ENCODE data around the gene DAZAP1.

Gene DAZAP1

DNA sequence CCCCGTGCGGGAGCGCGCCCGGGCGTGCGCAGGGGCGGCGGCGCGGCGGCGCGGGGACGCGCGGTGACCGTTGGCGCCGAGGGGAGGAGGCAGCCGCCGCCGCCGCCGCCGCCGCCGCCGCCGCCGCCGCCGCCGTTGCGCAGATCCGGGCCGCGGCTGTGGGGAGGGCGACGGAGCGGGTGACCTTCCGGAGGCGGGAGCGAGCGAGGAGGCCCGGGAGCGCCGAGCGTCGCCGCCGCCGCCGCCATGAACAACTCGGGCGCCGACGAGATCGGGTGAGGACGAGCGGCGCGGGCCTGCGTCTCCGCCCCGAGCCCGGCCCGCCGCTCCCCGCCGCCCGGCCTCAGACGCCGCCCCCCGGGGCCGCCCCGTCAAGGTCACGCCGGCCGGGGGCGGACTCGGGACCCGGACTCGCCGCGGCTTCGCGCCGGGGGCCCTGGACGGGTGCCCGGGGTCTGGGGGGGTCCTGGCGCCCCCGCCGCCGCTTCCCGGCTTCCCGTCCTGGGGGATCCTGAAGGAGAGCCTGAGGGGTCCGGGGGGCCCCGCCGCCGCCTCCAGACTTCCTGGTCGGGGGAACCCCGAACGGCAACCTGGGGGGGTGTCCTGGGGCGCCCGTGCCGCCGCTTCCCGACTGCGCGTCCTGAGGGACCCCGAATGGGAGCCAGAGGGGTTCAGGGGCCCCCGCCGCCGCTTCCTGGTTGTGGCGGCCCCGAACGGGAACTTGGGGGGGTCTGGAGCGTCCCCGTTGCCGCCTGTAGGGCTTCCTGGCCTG lies at the start of gene DAZAP1:
Gene DAZAP1, plus strand, starts transcription at position 59 of the 772 bp plus-strand sequence. Its CDS starts 188 bp downstream, at position 247.
- peak; percentile 24 to 31 (median 30) for DNase-seq (ENCODE audit: low read depth in 2 of 3, low spot score in 2 of 3)

DNA sequence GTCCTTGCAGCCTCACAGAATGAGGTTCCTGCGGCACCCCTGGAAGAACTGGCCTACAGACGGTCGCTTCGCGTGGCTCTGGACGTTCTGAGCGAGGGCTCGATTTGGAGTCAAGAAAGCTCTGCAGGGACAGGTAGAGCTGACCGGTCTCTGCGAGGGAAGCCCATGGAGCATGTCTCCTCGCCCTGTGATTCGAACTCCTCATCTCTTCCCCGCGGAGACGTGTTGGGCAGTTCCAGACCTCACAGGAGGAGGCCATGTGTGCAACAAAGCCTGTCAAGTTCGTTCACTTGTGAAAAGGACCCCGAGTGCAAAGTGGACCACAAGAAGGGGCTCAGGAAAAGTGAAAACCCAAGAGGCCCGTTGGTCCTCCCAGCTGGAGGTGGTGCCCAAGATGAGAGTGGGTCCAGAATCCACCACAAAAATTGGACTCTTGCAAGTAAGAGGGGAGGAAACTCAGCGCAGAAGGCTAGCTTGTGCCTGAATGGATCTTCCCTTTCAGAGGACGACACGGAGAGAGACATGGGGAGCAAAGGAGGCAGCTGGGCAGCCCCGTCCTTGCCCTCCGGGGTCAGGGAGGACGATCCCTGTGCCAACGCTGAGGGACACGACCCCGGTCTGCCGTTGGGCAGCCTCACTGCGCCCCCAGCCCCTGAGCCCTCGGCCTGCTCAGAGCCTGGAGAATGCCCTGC lies 47.1 kb upstream of the DAZAP1 start:
- no peak for DNase-seq (ENCODE audit: low read depth in 2 of 3, low spot score in 2 of 3)

DNA sequence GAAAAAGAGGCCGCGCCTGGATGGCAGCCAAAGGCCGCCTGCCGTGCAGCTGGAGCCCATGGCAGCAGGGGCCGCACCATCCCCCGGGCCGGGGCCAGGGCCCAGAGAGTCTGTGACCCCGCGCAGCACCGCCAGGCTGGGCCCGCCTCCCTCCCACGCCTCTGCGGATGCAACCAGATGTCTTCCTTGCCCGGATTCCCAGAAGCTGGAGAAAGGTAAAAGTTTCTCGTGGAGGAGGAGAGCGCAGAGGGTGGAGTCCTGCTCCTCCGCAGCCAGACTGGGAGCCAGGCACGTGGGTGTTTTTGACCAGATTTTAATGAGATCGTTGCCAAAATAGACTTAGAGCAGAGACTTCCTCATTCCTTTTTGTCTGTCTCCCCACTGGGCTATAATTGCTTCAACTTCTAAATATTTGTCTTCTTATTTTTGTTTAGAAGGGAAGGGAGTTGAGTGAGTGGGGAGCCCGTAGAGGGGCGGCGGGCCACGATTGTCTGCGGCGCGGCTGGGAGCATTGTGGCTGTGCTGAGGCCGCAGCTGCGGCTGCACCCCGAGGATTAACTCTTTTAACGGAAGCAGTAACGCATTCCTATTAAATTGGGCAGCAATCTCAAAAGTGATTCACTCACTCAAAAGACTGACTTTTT lies 46.4 kb upstream of the DAZAP1 start:
- DNase-seq (ENCODE audit: low read depth in 2 of 3, low spot score in 2 of 3) = no peak

DNA sequence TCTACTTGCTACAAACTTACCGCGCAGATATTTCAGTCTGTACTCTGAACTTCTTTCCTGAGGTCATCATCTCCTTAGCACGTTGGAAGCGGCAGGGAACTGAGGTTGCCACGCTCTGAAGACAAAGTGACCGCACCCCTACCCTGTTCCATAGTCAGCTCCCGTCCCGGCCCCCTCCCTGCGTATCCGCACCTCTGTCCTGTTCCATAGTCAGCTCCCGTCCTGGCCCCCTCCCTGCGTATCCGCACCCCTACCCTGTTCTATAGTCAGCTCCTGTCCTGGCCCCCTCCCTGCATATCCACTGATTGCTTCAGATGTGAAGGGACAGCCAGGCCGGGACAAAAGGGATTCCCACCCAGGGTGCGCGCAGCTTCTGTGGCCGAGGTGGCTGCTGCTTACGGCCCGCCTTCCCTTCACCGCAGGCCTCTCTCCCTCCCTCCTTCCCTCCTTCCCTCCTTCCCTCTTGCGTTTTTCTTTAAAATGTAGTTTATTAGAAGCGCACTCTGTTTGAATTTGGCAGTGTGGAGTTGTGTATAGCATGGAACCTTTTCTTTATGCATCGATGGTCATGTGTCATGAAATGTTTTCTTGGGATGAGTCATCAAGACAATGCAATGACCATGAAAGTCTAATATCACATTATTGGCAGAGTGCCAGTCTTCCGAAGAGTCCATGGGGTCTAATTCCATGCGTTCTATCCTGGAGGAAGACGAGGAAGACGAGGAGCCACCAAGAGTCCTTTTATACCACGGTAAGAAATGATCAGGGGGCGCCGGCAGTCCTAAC lies 45.6 kb upstream of the DAZAP1 start:
- DNase-seq (ENCODE audit: low read depth in 2 of 3, low spot score in 2 of 3) = no peak

DNA sequence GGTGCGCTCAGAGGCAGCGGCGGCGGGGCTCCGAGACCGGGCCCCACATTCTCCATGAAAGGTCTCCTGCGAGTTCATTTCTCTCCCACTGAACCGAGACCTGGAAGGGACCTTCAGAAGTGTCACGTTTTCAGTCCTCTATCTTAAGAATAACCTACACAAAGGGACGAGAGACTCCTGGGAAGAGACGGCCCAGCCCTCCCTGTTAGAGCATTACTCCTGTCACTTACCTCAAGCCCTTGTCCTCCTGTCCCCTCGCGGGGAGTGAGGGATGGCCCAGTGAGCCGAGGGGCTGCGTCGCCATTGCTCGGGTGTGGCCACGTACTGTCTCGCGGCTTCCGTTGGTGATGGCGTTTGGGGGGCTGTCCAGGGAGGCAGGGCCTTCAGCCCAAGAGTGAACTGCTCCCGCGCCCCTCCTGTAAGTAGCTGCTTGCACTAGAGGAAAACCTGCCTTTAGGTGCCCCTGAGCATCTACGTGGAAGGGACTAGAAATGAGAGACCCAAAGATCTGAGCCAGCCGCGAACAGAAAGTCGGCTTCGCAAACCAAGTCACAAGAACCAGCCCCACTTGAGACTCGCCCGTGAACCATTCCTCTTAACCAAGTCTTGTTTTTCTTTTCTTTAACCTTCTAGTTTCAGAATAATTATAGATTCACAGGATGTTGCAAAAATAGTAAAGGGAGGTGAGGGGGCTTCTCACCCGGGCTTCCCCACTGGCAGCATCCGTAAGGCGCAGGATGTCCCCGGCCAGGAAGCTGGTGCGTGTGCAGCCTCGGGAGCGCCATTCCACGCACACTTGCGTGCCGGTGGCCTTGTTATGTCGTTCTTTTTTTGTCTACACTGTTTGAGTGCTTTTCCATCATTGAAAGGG lies 44.8 kb upstream of the DAZAP1 start:
- DNase-seq (ENCODE audit: low read depth in 2 of 3, low spot score in 2 of 3) = no peak

DNA sequence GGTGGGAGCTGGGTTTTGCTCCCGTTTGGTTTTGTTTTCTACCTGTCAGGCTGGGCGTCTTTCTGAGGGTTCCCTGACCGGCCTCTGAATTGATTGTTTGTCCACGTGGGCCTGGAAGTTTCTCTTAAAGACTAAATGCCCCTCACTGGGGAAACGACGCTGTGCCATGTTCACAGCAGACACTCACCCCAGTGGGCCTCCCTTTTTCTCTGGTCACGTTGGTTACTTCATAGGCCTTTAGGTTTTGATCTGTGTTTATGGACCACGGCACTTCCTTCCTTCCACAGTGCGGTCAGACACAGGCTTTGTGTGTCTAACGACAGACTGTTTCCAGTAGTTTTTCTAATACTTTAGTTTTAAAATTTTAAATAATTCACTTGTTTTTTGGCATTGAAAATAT lies 43.8 kb upstream of the DAZAP1 start:
- no peak for DNase-seq (ENCODE audit: low read depth in 2 of 3, low spot score in 2 of 3)

DNA sequence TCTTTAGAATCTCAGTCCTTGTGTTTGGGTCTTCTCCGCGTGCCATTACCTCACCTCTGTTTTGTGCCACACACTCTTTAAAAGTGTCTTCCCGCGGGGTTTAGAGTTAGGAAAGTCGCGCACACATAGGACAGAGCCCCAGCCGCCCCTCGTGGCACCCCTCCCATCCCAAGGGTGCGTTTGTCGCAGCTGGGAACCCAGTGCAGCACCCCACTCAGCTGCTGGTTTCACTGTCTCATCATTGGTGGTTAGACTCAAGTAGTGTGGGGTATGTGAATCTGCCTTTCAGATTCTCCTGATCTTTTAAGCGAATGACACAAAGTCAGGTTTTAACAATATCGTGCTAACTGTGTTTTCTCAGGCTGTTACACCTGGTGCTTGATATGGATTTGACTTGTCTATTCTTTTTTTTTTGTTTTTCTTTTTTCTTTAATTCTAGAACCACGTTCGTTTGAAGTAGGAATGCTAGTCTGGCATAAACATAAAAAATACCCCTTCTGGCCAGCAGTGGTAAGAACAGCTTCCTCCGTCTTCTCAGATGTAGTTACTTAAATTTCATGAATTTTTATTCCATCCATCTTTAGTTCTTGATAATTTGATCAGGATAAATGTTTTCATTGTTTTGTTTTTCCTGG lies 43.2 kb upstream of the DAZAP1 start:
- no peak for DNase-seq (ENCODE audit: low read depth in 2 of 3, low spot score in 2 of 3)

DNA sequence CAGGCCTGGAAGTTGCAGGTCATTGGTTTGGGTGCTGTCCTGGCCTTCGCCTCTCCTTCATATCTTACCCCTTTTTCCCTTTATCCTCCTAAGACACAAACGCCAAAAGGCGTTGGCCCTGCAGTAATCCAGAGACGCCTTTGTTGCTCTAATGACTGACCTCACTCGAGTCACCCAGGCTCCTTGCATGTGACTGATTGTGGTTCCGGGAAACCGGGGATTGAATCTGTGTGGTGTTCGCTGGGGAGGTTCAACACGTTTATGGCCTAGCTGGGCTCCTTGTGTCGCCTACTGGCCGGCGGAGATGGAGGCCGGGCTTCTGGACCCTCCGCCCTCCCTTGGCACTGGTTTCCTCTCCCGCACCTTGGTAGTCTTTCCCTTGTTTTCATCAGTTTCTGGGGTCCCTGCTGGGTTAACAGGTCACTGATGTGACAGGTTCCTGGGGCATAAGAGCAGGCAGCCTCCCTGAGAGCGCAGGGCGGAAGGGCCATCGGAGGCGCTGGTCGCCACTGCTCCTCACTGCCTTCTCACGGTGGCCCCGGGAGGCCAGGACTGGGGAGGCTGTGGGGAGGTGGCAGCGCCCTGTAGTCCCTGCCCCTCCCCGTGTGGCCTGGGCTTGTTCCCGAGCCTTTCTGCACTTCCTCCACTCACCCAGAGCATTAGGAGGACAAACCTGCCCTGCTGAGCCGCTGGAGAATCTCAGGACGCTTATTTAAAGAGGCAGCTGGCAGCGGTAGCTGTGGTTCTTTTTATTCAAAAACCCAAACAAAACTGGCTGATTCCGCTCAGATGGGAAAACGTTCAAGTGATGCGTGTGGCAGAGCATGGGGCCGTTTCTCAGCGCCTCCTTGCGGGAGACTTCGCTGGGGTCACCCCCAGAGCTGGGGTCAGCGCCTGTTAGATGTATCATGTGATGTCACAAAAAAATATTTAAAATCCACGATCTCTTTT lies 41.8 kb upstream of the DAZAP1 start:
- DNase-seq (ENCODE audit: low read depth in 2 of 3, low spot score in 2 of 3) = no peak

DNA sequence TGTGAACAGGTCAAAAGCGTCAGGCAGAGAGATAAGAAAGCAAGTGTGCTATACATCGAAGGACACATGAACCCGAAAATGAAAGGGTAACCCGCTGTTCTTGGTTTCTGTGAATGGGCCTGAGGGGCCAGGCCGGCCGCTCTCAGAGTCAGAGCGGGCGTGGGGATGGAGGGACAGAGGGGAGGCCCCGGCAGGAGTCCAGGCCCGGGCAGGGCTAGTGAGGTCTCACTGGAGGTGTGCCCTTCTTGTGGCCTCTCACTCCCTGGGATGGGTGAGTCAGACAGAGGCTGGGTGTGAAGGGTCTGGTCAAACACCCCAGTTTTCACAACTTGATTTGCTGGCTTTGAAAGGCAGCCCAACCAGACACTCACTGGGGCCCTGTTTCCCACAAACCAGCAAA lies 41.1 kb upstream of the DAZAP1 start:
- no peak for DNase-seq (ENCODE audit: low read depth in 2 of 3, low spot score in 2 of 3)

DNA sequence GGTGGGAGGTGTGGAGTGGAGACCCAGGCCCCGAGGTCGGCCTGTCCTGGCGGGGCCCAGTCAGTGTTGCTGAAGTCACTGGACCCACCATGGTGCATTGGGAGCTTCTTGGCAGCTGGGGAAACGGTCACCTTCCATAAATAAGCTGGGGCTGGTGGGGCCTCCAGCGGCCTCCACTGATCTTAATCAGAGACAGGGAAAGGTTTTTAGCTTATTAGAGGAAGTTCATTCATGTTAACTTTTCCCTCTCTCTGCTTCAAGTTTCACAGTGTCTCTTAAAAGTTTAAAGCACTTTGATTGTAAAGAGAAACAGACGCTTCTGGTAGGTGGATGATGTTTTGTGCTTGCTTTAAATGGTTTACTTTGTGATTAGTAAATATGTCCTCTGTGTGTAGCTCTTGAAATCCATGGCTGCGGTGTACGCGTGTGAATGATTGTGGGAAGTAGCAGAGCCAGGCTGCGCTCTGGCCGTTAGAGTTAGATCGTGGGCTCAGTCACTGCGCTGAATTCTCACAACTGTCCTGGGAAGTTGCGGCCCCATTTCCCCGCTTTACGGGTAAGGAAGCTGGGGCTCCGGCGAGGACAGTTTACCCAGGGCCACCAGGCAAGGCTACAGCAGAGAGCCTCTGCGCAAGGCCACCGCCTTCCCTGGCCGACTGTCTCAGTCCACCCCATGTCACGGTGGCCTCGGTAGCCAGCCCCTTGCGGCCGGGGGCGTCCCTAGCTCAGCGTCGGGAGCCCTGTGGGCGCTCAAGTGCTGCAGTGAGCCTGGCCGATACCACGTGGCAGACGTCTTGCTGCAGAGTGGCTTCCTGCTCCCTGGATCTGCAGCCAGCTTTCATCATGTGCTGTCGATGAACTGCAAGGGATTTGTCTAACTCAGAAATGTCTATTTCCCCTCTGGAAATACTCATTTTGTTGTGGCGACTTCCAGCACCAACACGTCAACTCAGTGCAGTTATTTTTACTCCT lies 40.2 kb upstream of the DAZAP1 start:
- no peak for DNase-seq (ENCODE audit: low read depth in 2 of 3, low spot score in 2 of 3)

DNA sequence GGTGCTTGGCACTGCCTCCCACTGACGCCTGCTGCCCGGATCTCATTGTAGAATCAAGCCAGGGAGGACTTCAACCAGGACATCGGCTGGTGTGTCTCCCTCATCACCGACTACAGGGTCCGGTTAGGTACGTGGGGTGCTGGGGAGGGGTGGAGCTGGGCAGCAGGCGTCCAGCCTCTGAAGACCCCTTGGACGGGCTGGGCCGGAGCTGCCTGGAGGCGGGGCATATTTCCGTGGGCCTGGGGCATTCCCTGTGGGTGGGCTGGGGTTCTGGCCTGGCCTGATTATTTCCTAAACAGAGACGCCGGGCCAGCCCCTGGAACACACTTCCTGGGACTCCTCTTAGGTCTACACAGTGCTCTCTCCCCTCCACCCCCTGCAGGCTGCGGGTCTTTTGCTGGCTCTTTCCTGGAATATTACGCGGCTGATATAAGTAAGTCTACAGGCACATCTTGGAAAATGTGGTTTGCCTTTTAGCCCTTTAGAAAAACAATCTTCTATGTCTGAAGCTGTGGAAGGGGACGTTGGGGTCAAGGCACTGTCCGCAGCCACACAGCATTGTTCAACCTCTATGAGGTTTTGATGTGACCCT lies 38.1 kb upstream of the DAZAP1 start:
- no peak for DNase-seq (ENCODE audit: low read depth in 2 of 3, low spot score in 2 of 3)

DNA sequence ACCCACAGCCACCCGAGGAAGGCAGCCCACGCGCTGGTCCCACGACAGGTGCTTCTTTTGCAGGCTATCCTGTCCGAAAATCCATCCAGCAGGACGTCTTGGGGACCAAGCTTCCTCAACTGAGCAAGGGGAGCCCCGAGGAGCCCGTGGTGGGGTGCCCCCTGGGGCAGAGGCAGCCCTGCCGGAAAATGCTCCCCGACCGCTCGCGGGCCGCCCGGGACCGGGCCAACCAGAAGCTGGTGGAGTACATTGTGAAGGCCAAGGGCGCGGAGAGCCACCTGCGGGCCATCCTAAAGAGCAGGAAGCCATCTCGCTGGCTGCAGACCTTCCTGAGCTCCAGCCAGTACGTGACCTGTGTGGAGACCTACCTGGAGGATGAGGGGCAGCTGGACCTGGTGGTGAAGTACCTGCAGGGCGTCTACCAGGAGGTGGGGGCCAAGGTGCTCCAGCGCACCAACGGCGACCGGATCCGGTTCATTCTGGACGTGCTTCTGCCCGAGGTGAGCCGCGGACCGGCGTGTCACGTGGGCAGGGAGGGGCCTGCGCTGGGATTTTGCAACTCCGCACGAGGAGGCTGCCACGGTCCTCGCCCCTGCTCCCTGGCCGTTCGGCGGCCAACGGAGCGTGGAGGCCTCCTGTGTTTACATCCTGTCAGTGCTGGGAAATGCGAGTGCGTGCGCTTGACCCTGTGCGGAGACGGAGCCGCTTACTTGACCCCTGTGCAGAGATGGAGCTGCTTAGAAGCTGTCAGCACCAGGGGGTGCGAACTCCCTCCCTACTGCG lies 36.6 kb upstream of the DAZAP1 start:
- no peak for DNase-seq (ENCODE audit: low read depth in 2 of 3, low spot score in 2 of 3)

DNA sequence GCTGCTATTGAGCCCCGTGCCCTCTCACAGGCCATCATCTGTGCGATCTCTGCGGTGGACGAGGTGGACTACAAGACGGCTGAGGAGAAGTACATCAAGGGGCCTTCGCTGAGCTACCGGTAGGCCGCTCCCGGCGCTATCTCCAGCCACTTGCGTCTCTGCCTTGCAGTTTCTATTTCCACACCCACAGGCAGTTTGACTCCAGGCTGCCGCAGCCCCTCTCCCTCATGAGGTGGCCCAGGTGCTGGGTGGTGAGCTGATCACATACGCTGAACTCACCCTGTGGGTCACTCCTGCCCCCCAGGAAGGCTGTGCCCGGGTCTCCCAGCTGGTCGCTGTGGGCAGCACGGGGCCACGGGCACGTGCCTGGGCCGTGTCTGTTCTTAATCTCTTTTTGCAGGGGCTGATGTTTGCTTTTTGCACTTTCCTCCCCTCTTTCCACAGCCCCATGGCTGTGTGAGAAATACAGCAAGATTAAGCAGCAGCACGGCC lies 34.3 kb upstream of the DAZAP1 start:
- DNase-seq (ENCODE audit: low read depth in 2 of 3, low spot score in 2 of 3) = no peak

DNA sequence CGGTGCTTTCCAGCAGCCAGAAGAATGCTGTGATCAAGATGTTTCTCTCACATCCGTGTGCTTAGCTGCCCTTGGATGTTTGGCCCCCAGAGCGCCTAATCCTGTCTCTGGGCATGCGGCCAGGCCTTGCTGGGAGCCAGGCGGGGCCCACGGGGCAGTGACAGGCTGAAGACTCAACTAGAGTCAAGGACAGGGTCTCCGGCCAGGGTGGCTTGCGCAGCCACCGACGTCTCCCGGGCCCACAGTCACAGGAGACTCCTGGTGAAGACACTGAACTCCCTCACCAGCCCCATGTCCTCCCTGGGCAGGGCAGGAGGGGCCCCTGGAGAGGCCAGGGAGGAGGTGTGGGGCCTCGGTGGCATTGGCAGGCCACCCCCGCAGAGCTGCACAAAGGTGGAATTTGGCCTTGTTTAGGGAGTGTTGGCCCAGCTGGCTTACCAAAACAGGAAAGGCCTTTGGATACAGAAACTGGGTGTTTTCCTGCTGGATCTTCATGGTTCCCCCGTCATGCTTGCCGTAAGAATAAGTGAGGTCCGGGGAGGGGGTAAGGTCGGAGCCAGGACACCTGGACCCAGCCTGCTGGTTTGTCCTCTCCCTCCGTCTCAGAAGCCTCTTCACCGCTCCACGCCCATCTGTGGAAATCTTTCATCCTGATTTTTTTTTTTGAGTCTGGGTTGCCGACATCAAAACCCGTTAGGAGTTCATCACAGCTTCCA lies 33.7 kb upstream of the DAZAP1 start:
- DNase-seq (ENCODE audit: low read depth in 2 of 3, low spot score in 2 of 3) = no peak

DNA sequence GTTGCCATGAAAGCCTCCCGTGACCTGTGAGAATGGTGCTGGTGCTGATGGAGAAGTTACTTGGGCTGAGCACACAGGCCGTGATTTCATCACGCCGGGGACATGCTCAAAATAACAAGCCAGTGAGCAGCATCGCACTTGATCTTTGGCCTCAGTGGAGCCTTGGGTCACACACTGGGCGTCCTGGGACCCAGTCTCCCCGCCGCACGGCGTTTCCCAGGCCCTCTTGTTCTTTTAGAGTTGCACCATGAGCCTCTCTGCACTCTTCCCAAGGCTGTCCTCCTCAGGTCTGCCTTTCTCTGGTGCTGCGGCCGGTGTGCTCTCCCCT lies 33.2 kb upstream of the DAZAP1 start:
- no peak for DNase-seq (ENCODE audit: low read depth in 2 of 3, low spot score in 2 of 3)

DNA sequence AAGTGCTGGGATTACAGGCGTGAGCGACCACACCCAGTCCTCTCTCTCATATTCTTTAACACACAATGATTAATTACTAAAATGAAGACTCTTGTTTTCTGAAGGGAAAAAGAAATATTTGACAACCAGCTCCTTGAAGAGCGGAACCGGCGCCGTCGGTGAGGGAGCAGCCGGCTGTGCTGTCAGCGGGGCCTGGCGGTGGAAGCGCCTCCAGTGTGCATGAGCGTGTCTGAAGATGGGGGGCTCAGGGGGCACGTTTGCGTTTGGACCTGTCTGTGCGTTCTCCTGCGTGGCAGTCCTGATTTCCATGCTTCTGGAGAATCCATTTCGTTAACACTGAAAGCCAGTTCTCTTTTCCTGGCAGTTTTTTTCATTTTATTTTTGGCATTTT lies 31.0 kb upstream of the DAZAP1 start:
- no peak for DNase-seq (ENCODE audit: low read depth in 2 of 3, low spot score in 2 of 3)

All from activated CD8-positive, alpha-beta memory T cell treated with anti-CD3 and anti-CD28 coated beads for 48 hours (primary cell).